Fibroblast of skin of abdomen (primary cell): Measurements from ENCODE around the gene KCNJ8.
"Not testable (repeated sequence)": the region's sequence is repeated elsewhere in the genome, so short reads cannot be mapped to it uniquely, and the experiment has no call there.

Experiments
- DNase-seq: peaks from one replicate; pipeline ENCODE4 v3.0.0-alpha.2; 2013

Gene KCNJ8

DNA sequence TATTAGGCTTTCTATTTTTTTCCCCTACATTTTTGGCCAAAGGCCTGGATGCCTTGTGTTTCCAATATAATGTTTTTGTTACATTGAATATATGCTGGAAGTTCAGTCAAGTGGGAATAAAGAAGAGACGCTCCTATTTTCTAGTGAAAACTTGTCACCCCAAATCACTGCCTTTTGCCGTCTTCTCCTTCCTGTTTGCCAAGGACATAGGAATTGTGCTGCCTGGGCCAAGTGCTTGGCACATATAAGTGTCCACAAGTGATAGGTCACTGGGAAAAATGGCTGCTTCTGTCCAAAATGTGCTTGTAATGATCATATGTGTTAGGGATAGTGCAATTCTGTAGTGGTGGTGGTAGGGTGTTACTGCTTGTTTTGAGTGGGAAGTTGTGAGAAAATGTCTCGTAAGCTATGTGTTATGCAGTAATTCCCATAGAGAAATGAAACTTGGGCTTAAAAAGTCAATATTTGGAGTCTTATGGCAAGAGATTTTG lies 11.6 kb upstream of the KCNJ8 start:
- no peak for DNase-seq

DNA sequence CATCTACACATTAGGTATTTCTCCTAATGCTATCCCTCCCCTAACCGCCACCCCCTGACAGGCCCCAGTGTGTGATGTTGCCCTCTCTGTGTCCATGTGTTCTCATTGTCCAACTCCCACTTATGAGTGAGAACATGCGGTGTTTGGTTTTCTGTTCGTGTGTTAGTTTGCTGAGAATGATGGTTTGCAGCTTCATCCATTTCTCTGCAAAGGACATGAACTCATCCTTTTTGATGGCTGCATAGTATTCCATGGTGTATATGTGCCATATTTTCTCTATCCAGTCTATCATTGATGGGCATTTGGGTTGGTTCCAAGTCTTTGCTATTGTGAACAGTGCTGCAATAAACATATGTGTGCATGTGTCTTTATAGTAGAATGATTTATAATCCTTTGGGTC lies 8.2 kb upstream of the KCNJ8 start:
- not testable (repeated sequence) for DNase-seq

DNA sequence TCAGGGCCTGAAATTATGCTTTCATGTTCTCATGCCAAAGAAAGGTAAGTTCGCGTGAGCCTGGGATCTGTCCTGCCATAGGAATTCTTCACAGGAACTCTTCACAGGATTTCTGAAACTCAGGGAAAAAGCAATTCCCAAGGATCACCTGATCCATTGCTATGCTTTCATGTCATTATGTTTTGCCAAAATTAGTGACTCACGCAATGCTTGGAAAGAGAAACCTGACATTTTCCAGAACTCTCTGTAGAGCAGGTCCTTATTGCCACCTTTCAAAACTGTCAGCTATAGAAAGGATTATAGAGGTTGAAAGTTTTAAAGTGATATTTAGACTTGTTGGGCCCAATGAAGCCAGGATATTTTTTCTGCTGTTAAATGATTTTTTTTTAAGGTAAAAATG lies 6.3 kb upstream of the KCNJ8 start:
- DNase-seq: no peak

DNA sequence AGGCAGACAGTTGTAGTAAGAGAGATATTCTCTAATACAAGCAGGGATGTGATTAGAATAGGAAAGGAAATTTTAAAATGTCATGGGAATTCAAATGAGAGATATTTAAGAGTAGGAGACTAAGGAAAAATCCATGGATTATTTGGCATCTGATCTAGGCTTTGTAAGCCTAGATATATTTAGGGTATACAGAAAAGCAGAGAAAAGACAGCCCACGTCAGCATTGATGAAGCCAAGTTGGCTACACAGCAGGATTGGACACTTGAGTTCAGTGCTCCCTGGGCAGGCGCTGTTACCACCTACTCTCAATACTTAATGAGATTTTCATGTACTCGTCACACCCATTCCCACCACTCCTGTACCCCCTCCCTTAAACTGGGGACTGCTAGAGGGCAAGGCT lies 1.7 kb upstream of the KCNJ8 start:
- no peak for DNase-seq

DNA sequence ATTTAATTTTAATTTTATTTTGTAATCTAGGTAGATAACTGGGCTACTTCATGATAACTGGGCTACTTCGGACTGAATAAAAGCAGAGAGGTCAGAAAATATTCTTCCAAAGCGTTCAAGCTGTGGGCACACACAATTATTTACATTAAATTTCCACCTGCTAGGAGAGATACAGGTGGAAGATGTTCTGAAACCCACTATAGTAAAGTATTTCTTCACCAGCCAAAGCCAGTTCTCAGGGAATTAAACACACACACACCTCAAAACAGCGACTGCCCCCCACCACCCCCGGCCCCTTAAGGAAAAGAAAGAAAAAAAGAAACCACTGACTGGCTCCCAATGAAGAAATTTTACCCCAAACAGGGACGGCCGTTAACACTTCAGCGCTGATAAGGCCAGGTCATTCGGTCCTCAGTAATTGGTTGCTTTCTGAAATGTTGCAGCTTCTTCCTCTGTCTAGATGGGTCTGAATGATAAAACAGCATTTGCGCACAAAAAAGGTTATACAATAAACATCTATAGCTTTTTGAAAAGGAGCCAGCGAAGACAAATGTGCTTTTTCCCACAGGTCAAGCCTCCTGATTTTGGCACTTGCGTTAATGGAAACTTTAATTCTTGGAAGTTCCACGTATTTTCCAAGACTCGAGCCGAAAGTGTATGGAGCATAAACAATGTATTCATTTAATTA lies 771 bp upstream of the KCNJ8 start:
- no peak for DNase-seq

DNA sequence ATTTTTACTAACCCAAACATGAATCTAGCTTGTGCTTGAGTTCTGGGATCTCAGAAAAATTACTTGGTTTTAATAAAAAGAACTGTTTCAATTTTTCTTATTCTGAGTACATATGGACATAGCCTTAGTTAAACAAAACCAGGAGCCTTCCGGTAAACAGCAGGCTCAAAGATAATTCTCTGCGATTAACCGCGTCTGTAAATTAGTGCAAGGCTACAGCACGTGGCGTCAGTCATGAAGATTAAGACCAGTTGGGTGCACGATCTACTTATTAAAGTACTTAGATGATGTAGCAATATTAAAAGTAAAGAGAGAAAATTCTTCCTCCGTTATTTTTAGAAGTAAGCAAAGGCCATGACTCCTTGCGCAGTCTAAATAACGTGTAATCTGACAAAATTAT lies 700 bp downstream of the KCNJ8 start:
- DNase-seq: no peak

DNA sequence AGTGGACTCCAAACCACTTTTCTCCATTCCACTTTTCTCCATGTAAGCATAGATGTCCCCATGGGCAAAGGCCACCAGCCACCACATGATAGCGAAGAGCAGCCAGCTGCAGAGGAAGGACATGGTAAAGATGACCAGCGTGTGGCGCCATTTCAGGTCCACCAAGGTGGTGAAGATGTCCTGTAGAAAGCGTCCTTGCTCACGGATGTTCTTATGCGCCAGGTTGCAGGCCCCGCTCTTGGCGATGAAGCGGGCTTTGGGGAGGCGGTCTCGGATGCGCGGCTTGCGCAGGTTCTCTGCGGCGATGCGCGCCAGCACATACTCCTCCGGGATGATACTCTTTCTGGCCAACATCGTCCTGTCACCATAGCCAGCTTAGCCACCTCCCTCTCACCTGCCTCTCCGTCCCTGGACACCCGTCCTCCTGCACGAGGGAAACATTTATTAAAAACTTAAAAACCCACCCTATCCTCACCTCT lies 1.2 kb downstream of the KCNJ8 start:
- peak; percentile 13 for DNase-seq

DNA sequence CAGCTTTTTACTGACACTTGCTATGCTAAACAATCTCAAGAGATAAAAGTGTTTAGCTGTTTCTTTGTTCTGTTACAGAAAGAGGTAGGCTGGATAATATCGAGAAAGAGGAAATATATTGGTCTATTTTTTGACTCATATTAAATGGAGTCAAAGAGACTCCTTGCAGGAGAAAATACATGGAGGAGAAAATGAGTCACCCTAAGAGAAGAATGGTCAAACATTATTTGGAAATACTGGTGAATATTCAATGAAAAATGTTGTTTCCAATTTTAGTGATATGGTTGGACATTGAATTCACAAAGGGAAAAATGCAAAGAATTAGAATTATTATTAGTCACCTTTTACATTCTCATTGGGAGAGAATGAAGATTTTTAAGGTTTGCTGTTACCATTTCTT lies 3.2 kb downstream of the KCNJ8 start:
- DNase-seq: peak; percentile 52

DNA sequence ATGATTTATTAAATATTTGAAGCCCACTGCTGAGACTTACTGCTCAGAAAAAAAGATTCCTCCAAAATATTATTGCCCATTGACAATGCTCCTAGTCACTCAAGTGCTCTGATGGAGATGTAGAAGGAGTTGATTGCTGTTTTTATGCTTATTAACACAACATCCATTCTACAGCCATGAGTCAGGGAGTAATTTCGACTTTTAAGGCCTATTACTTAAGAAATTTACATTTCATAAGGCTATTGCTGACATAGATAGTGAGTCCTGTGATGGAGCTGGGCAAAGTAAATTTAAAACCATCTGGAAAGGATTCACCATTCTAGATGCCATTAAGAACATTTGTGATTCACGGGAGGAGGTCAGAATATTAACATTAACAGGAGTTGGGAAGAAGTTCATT lies 5.2 kb downstream of the KCNJ8 start:
- no peak for DNase-seq

DNA sequence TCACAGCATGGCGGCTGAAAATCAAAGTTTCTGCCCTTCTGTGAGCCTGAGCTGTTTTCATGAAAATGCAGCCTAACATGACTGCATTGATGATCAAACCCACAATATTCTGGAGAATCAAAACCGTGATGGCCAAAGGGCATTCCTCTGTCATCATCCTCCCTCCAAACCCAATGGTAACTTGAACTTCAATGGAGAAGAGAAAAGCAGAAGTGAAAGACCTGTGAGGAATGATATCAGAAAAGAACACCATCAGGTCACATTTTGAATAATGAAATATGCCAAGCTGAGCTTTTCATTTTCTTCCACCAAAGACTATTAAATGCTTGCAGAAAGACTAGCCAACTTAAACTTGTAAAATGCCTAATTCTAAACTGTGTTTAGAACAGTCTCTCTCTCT lies 8.1 kb downstream of the KCNJ8 start:
- DNase-seq: no peak

DNA sequence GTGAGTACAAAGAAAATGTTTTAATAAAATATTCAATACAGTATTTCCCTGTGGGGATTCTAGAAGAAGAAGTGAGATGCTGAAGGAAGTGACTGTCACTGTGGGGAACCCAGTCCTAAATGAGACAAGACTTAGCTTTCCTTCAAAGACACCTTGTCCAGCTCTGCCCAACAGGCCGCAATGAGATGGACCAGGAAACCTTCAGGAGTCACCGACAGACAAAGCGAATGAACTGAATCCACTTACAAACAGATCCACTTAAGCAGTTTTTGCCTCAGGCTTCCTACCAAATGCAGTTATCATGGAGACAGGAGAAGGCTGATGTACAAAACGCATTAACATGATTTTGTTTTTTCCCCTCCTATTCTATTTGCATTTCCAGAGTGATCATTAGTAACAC lies 9.6 kb downstream of the KCNJ8 start:
- no peak for DNase-seq

DNA sequence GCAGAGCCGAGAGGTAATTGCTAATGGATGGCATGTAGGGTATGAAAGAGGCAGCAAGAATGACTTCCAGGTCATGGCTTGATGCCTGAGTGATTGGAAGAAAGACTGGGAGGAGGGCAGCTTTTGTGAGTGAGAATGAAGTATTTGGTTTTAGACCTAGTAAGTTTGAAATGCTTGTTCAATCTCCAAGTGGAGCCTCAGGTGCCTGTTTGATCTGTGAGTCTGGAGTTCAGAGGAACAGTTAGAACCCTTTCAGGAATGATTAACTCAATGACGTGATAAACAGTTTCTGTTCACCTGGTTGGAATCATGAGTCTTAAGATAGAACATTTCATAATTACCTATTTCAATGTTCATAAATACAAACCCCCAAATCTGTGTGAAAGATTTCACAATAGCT lies 10.4 kb downstream of the KCNJ8 start:
- DNase-seq: no peak

DNA sequence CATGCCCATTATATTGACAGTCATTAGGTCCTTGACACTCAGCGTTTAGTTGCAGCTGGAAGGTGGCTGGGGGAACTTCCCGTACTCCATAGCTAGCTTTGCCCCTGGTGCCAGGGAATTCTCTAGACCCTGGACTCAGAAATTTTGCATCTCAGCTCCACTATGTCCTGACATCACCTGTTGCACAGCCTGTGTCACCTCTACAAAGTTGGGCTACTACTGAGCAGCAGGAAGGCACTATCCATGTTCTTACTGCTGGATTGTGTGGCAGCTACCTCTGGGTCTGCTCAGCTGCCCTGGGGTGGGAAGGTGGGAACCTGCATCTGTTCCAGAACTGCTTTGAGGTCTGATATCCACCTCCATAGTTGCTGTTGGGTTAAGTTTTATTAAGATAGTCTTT lies 11.0 kb downstream of the KCNJ8 start:
- DNase-seq: no peak

DNA sequence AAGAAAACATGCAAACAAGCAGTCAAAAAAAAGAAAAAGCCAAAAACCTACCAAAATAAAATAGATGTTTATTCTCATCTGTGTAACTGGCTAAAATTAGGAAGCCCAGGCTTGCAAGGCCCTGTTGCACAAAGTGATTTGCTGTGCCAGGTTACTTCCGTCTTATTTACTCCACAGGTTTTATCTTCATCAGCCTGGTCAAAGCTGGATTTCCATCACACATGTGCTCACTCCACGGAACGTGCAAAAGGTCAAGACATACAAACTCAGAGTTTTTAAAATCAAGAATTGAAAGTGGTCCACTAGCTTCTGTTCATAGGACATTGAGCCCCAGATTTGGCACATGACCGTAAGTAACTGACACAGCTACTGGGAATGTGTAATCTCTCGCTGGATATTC lies 14.8 kb downstream of the KCNJ8 start:
- no peak for DNase-seq

DNA sequence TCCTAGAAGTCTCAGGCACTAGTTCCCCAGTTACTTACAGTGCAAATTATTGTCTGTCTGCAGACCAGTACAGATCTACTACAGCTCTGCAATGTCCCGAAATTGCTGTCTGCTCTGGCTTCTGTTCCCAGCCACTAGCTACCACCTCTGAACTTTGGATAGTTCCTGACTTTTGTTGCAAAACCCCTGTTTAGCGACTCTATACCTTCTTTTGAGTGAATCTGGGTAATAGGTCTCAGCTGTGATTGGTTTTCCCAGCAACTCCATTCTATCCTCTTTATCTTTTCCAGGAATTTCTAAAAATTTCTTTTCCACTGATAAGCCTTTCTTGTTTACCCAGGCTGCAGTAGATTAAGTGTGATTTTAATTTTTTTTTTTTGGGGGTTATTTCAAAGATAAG lies 16.8 kb downstream of the KCNJ8 start:
- DNase-seq: no peak

DNA sequence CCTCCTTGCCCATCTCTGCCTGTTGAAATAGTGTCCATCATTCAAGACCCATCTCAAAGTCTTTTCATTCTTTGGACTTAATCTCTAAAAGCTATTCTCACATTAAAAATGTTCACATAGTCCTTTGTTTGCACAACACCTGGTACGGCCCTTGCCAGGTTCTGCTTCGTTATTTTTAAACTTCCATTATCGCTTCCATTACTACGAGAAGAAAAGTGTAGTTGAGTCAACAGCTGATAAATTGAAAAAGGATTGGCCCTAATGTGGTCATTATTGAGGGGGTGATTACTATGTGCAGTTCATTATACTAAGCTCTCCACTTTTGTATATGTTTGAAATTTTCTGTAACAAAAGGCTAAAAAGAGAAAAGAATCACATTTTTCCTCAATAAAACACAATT lies 17.8 kb downstream of the KCNJ8 start:
- no peak for DNase-seq

DNA sequence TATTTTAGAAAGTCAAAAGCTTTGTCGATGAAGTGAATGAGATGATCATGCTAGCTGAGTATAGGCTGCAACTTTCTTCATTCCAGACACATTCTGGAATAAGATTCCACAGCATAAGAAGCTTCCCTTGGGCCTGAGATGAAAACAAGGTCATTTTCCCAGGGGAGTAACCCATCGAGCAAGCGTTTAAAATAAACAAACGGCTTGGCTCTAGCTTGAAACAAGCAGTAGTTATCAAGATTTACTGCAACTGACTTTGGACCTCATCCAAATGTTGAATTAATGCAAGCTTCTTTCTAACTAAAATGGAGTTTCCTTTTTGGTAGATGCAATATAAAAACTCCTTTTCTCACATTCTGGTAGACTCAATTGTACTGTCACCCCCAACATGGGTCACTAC lies 23.0 kb downstream of the KCNJ8 start:
- DNase-seq: peak; percentile 38

DNA sequence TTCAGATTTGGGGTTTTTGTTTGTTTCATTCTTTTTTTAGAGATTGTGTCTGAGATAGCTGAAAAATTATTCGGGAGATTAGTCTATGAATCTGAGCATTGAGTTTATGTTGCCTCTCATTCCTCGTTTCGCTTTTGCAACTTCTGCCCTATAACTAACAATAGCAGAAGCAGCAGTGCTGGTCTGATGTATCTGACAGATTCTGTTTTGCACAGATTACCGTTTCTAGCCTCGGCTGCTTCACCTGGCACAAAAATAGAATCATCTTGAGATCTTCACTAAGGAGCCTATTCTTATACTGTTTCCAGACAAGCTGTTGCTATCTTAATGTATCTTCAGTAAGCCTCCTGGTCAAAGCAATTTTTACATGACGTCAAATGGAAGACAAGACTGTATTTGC lies 29.2 kb downstream of the KCNJ8 start:
- no peak for DNase-seq

DNA sequence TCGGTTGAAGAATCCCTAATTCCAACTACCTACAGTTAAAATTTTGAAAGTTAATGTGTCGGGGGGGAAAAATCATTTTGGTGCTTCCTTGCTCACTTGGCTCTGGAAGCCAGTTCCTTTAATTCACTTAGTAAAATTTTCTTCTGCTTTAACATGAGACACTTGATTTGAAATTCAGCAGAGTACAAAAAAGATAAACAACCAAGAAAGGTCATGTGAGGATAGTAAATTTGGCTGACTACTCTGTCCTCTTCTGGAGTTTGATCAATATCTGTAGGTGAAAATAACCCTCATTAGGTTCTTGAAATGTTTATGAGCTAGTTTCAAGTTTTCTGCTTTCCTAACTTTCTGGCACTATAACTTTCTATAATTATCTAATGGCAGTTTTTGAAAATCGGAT lies 43.4 kb downstream of the KCNJ8 start:
- DNase-seq: no peak

DNA sequence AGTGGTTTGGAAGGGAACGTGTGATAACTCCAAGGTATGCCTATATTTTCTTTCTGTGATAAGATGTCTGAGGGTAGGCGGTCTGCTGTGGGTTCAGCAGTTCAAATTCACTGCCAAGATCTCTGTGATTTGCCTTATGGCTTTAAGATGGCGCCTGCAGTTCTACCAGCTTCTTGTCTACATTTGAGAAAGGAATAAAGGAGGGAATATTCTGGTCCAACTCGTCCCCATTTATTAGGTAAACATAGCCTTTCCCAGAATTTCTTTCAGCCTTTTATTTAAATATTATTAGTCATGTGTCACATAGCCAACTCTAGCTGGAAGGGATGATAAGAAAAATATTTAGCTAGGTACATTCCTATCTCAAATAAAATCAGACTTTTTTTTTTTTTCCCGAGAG lies 48.8 kb downstream of the KCNJ8 start:
- DNase-seq: no peak

DNA sequence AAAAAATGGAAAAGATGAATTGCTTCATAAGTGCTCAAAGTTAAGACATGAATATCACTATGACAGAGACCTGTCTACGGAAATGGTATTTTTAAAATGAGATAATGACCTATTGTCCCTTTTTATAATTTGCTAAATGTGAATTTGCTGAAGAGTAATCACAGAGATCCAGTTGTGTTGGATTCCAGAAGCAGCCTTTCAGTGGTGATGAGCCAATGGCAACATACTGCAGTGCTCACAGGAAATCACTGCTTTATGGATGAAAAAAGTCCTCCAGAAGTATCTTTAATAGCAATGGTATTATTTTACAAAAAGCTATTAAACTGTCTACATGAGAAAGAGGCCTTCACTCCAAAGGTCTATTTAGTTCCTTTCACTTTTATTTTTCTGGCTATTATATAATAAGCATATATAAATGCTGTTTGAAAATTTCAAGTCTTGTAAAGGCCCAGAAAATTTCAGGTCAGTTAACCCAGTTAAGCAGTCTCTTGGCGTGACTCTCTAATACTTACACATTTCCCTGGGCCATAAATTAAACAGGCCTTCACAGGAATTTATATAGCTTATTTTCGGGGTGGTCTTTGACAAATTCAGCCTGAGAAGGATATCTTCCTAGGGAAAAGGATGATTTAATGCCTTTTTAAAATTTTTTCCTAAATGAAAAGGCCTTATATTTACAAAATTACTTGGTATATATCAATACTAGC lies 55.4 kb downstream of the KCNJ8 start:
- DNase-seq: no peak

DNA sequence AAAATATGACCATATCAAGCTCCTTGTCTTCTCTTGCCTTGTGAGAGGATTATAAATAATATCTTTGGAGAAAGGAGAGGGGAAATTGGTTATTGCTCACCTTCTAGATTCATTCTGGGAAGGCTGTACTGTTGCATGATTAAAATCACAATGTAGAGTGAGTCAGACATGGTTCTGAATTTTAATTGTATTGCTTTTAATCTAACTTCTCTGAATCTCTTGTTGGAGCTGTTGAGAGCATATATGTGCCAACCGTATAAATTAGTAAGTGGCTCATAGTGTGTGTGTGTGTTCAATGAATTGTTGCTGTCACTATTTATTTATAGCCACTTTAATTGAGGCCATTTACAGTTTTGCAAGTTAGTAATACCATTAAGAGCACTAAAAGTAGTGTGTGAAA lies 56.1 kb downstream of the KCNJ8 start:
- no peak for DNase-seq

DNA sequence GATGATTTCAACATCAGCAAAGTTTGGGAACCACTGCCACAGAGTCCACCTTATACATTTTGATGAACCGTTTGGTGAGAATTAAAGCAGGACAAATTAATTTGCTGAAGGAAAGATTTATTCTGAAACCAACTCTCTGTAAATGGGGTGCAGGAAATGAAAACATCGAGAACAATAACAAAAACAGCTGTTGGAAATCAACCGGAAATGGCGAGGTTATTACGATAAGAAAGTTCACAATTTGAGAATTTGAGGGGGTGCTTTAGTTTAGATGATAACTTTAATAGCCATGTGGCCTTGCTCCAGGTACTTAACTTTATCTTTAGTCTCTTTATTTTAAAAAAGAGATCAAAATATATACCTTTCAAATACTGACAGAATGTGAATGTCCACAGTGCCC lies 56.7 kb downstream of the KCNJ8 start:
- DNase-seq: no peak

DNA sequence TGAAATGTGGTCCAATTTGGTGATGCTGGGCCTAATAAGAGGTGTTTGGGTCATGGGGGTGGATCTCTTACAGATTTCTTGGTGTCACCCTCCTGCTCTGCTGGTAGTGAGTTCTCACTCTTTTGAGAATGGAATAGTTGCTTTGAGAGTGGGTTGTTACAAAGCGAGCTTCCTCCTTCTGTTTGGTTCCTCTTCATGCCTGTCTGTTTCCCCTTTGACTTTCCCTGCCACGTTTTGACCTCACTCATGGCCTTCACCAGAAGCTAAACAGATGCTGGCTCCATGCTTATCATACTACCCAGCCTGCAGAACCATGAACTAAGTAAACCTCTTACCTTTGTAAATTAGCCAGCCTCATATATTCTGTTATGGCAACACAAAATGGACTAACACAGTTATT lies 59.1 kb downstream of the KCNJ8 start:
- DNase-seq: no peak
